ENCODE measurements around the gene ADAP1.

Gene ADAP1

GRCh38 chr7:922334-923107, 32.0 kb downstream of the ADAP1 start:
- DNase-seq (ENCODE audit: low read depth, low spot score), result no peak

DNA sequence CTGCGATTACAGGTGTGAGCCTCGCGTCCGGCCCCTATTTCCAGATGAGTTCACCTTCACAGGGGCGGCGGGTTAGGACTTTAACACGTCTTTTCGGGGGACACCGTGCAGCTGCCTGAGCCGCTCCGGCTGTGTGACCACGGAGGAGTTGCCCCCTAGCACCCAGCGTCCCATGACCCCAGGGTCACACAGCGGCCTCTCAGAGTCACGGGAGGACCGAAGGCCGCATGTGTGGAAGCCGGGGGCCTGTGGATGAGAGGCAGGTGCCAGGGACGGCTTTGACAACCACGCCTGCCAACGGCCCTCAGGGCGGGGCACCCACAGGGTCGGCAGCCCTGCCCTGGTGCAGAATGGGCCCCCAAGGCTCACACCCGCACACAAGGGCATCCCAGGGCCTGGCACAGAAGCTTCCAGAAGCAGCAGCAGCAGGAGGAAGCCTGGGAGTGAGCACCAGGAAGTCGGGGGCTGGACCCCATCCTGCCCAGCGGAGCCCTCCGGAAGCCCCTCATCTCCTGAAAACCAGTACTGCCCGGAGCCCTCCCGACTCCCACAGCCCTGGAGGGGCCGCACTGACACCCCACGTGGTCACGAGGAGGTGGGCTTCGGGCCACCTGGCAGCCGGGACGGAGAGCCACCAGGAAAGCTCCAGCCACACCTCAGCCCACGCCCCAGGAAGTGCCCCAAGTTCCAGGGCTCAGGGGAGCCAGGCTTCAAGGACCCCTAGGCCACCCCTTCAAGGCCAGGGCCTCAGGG, 32.7 kb downstream of the ADAP1 start:
- DNase-seq (ENCODE audit: low read depth, low spot score), result no peak

DNA sequence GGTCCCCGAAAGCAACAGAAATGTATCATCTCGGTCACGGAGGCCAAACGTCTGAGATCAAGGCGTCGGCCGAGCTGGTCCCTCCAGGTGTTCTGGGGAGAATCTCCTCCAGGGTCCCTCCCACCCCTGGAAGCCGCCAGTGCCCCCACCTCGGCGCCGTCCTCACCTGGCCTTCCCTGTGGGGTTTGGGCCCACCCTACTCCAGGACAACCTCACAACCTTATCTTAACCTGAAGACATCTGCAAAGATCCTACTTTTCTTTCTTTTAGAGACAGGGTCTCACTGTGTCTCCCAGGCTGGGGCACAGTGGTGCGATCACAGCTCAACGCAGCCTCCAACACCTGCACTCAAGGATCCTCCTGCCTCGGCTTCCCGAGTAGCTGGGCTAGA, 33.4 kb downstream of the ADAP1 start:
- no peak for DNase-seq (ENCODE audit: low read depth, low spot score)

- no peak for DNase-seq (ENCODE audit: low read depth, low spot score)
These were observed 34.0 kb downstream of the ADAP1 start for GRCh38 chr7:920351-921070.

DNA sequence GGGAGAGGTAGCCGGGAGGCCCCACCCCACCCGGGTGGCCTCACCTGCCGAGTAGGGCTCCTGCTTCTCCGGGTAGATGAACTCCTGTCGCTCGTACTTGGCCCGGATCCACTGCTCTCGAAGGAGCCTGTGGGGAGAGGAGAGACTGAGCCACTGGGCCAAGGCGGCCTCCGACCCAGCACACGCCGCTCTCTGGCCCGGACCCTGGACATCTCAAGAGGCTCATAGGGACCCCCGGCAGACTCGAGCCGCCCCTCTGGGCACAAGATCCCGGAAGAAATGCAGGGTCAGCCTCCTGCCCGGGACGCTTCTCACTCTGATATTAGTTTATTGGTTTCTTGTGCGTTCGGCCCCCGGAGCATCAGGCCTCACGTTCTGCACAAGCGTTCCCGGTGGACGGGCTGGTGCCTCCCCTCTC, 34.5 kb downstream of the ADAP1 start:
- DNase-seq (ENCODE audit: low read depth, low spot score), result no peak

DNA sequence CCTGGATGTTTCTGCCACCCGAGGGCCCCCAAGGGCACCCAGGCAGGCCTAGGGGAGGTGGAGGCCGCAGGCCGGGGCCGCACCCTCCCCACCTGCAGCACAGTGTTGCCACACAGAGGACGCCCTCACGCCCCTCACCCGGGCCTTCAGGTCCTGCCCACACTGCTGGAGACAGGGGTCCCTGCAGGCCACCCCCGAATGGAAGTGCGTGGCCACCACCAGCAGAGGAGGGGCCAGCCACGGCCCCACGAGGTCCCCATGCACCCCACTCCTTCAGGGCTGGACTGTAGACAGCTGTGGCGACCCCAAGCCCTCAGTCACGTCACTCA, 35.4 kb downstream of the ADAP1 start:
- no peak for DNase-seq (ENCODE audit: low read depth, low spot score)

GRCh38 chr7:918441-919113, 35.9 kb downstream of the ADAP1 start:
- DNase-seq (ENCODE audit: low read depth, low spot score), result no peak

DNA sequence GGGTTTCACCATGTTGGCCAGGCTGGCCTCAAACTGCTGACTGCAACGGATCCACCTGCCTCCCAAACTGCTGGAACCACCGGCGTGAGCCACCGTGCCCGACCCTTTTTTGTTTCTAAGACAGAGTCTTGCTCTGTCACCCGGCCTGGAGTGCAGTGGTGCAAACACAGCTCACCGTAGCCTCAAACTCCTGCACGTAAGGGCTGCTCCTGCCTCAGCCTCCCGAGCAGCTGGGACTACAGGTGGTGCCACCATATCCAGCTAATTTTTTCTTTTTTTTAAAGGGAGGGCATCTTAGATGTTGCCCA, 36.4 kb downstream of the ADAP1 start:
- DNase-seq (ENCODE audit: low read depth, low spot score), result no peak

DNA sequence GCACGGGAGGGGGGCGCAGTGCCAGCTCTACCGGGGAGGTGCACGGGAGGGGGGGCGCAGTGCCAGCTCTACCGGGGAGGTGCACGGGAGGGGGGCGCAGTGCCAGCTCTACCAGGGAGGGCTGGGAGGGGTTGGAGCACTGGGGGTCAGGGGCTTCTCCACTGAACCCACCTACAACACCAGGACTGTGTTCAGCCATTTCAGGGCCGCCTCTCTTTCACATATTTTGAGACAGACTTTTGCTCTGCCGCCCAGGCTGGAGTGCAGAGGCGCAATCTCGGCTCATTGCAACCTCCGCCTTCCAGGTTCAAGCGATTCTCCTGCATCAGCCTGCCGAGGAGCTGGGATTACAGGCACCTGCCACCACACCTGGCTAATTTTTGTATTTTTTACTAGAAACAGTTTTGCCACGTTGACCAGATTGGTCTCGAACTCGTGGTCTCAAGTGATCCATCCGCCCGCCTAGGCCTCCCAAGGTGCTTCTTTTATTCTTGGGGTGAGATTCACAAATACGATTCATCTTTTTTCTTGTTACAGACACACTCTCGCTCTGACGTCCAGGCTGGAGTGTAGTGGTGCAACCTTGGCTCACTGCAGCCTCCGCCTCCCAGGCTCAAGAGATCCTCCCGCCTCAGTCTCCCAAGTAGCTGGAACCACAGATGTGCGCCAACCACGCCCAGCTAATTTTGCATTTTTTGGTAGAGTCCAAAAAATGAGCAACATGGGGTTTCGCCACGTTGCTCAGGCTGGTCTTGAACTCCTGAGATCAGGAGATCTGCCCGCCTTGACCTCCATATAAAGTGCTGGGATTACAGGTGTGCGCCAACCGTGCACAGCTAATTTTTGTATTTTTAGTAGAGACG, 37.0 kb downstream of the ADAP1 start:
- no peak for DNase-seq (ENCODE audit: low read depth, low spot score)

DNA sequence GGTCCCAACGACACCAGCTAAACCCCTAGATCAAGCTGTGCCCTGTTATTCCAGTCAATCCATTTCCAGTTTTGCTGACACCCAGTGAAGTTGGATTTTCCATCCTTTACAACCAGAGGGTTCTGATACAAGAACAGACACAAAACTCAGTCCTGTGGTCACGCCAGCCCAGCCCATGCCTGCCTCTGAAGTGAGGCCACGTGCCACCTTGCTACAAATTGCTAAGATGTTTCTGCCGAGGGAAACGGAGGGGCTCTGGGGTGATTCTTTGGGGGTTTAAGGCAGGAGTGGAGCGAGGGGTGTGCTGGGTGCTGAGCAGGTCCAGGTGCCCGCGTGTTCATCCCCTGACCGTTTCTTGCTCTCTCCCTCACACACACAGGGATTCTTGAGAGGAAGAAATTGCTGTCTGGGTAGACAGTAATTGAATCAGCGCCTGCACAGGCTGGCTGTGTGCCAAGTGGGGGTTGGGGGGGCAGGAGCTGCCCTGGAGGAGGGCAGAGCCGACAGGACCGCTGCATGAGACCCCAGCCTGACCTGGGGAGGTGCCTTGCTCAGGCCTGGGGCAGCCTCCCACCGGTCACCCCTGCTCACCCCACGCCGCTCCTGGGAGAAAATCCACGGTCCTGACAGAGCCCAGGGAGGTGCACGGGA, 38.1 kb downstream of the ADAP1 start:
- no peak for DNase-seq (ENCODE audit: low read depth, low spot score)

- DNase-seq (ENCODE audit: low read depth, low spot score), result no peak
These were observed 38.9 kb downstream of the ADAP1 start for GRCh38 chr7:915291-916218.

- no peak for DNase-seq (ENCODE audit: low read depth, low spot score)
These were observed 39.8 kb downstream of the ADAP1 start for GRCh38 chr7:914521-915194.

GRCh38 chr7:913736-914520, 40.6 kb downstream of the ADAP1 start:
- no peak for DNase-seq (ENCODE audit: low read depth, low spot score)

DNA sequence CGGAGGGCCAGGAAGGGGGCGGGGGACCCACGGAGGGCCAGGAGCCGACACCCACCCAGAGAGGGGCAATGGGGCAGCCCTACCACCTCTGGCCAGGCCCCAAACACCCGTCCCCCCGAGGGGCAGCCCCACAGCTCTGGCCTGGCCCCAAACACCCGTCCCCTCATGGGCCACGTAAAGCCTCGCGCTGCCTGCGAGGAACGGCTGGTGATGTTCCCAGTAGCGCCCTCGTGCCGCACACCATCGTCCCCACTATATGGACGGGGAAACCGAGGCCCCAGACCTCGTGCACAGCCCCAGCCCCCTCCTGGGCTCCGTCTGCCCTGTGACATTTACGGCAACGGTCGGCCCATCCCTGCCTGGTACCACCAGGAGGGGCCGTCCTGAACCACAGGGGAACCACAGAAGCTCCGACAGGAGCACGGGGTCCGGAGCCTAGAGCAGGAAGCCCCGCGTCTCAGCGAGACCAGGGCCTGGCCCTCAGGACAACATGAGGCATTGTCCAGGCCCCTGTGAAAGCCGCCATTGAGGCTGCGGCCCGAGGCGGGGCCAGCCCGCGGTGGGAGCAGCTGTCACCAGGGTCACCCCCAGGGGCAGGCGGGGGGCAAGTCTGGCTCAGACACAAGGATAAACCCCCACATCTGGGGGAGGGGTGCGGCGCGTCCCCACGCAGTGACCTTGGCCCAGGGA, 42.5 kb downstream of the ADAP1 start:
- no peak for DNase-seq (ENCODE audit: low read depth, low spot score)

GRCh38 chr7:910931-911431, 43.5 kb downstream of the ADAP1 start:
- DNase-seq (ENCODE audit: low read depth, low spot score), result no peak

DNA sequence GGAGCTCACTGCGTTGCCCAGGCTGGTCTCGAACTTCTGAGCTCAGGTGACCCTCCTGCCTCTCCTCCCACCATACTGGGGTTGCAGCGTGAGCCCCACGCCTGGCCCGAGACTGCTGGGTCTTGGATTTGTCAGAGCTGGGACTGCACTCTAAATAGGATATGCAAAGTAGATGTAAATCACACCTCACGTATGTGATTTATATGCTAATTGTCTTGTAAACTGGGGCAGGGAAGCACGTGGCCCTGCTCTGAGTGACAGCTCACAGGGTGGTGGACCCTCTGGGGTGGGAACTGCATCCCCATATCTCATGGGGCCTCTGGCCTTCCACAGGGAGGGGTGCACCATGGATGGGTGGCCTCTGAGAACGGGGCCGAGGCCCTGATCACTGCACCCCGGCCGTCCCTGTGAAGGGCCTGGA, 44.0 kb downstream of the ADAP1 start:
- no peak for DNase-seq (ENCODE audit: low read depth, low spot score)

All from activated naive CD8-positive, alpha-beta T cell treated with anti-CD3 and anti-CD28 coated beads, Interleukin-2, amount 50 U/mL, for 16 hours (primary cell).